DND-41 (cell line): Measurements from ENCODE around the gene FGF8.

Source experiments
- EZH2 ChIP-seq: IDR thresholded peaks from 3 replicates; pipeline ENCODE4 v1.6.1; 2012; ENCODE audit warnings: borderline replicate concordance, low read depth, mild to moderate bottlenecking, moderate library complexity, low read length, inconsistent platforms; ENCODE audit not compliant: severe bottlenecking
- TF ChIP-seq, protein P1 (sequence below): IDR thresholded peaks from 2 replicates; pipeline ENCODE4 v1.5.1; 2012; ENCODE audit warnings: borderline replicate concordance, low read length, moderate library complexity, mild to moderate bottlenecking; ENCODE audit not compliant: poor library complexity, severe bottlenecking; ENCODE audit errors: extremely low read depth

- TF ChIP-seq, protein P1, sequence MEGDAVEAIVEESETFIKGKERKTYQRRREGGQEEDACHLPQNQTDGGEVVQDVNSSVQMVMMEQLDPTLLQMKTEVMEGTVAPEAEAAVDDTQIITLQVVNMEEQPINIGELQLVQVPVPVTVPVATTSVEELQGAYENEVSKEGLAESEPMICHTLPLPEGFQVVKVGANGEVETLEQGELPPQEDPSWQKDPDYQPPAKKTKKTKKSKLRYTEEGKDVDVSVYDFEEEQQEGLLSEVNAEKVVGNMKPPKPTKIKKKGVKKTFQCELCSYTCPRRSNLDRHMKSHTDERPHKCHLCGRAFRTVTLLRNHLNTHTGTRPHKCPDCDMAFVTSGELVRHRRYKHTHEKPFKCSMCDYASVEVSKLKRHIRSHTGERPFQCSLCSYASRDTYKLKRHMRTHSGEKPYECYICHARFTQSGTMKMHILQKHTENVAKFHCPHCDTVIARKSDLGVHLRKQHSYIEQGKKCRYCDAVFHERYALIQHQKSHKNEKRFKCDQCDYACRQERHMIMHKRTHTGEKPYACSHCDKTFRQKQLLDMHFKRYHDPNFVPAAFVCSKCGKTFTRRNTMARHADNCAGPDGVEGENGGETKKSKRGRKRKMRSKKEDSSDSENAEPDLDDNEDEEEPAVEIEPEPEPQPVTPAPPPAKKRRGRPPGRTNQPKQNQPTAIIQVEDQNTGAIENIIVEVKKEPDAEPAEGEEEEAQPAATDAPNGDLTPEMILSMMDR = no peak
- no peak for TF ChIP-seq EZH2
Observed at GRCh38 chr10:101781984-101782810, 6.3 kb upstream of the FGF8 start.
